GM21576 (cell line): Measurements from ENCODE around the gene PHRF1.
A peak's percentile ranks its signal among the peaks of the same experiment; 100 is the strongest.

Source experiments
- ATAC-seq: cut with Tn5 transposase; IDR thresholded peaks from one replicate; pipeline ENCODE4 v1.9.1; 2021; ENCODE audit warnings: mild to moderate bottlenecking, moderate library complexity; ENCODE audit not compliant: unreplicated experiment

PHRF1 gene

GRCh38 chr11:538431-539051, 37.7 kb upstream of the PHRF1 start:
- ATAC-seq: no peak

GRCh38 chr11:539971-540481, 36.2 kb upstream of the PHRF1 start:
- ATAC-seq: no peak

DNA sequence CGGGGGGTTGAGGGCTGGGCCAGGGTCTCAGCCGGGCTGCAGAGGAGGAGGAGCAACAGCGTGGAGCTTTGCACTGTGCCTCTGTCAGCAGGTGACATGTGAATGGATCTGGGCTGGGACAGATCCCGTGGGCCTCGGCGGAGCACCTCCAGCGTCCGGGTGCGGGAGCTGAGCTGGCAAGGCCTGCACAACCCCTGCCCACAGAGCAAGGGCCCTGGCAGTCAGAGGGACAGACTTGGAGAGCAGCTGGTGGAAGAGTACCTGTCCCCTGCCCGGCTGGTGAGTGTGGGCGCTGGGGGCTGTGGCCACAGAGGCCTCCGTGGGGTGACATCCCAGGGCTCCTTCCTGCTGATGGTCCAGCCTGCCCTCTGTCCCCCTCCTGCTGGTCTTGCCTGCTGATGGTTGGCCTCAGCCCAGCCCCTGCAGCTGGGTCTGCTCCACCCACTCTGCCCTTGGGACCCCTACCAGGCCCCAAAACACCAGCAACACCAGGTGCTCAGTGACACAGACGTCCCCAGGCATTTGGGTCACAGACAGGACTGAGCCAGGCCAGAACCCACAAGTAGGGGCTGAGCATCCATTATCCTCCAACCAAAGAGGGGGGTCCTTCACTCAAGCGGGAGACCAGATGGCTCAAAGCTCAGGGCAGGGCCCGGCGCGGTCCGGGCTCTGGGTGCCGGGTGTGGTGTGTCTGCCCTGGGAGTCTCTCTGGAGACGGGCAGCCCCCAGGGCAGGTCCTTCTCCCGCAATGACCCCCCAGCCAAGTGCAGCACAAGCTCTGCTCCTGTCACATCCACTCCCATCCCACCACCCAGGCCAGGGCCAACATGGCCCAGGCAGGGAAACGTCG, 35.5 kb upstream of the PHRF1 start:
- no peak for ATAC-seq

DNA sequence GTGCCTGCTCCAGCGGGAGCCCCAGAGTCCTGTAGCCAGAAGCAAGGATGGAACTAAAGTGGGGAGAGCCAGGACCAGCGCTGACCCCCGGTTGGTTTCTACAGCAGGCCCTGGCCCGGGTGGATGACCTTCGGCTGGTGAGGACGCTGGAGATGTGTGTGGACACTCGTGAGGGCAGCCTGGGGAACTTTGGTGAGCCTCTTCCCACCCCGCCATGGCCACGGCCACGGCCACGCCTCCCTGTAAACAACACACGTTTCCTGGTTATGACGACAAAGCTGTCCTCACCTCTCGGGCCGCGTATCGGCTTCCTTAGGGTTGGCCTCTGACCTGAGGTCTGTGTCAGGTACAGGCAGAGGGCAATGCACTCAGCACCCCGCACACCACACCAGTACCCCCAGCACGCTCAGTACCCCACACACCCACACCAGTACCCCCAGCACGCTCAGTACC, 34.8 kb upstream of the PHRF1 start:
- ATAC-seq: no peak

GRCh38 chr11:544817-545166, 31.5 kb upstream of the PHRF1 start:
- no peak for ATAC-seq

GRCh38 chr11:545171-545570, 31.1 kb upstream of the PHRF1 start:
- no peak for ATAC-seq

- no peak for ATAC-seq
These were observed 27.3 kb upstream of the PHRF1 start for GRCh38 chr11:548700-549603.

- ATAC-seq: no peak
These were observed 26.1 kb upstream of the PHRF1 start for GRCh38 chr11:550021-550745.

DNA sequence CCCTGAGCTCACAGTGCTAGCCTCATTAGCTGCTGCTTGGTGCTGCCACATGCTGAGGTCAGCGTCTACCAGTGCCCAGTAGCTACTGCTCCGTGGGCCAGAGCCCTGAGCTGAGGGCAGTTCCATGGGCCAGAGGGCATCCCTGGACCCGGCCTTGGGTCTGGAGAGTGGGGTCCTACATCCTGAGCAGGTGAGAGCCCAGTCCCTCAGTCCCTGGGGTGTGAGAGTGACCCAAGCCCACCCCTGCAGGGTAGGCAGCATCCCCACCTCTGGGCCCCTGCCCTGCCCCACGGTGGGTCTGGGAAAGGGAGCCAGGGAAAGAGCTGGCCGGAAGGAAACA, 25.6 kb upstream of the PHRF1 start:
- ATAC-seq: no peak

DNA sequence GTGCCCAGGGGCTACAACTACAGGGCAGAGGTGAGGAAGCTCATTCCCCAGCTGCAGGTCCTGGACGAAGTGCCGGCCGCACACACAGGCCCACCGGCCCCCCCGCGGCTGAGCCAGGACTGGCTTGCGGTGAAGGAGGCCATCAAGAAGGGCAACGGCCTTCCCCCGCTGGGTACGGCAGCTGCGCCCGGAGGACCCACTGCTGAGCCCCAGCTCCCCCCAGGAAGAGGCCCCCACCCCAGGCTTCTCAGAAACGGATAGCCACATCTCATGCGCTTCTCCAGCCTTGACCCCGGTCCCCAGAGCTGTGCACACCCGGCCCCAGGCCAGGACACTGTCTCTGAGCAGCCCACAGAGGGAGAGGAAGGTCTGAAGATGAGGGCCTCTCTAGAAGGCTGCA, 25.1 kb upstream of the PHRF1 start:
- ATAC-seq: no peak

GRCh38 chr11:551596-551995, 24.7 kb upstream of the PHRF1 start:
- ATAC-seq: no peak

DNA sequence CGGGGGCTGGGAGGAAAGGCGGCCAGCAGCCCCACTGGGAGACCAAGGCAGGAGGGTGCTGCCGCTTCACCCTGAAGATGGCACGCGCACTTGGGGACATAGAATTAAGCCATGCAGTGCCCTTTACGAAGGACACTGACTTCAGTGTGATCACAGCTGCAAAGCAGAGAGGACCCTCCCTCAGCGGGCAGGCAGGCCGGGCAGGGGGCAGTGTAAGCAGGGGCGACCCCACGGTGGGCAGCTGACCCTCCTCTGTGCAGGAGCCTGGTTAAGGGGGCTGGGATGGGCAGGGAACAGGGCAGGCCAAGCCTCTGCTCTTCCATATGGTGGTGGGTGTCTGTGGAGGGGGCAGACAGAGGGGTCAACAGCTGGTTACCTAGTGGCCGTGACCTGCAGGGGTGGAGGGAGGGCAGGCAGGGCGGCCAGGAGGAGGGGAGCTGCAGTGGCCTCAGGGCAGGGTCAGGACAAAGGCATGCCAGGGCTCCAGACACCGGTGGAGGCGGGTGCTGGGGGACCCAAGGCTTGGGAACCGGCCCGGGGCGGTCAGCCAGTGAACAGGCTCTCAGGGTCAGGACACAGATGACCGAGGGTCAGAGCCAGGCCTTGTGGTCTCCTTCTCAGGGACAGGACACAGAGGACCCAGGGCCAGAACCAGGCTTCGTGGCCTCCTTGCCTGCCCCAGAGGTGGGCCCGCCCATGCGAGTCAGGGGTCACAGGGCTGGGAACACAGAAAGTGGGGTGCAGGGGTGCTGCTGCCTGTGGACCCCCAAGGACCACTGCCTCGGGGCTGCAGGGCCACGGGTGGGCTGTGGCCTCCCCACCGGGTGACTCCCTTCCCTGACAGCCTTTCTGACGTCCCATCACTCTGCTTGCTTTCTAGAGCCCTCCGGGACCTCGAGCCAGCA, 22.9 kb upstream of the PHRF1 start:
- no peak for ATAC-seq

- no peak for ATAC-seq
These were observed 22.3 kb upstream of the PHRF1 start for GRCh38 chr11:553988-554340.

DNA sequence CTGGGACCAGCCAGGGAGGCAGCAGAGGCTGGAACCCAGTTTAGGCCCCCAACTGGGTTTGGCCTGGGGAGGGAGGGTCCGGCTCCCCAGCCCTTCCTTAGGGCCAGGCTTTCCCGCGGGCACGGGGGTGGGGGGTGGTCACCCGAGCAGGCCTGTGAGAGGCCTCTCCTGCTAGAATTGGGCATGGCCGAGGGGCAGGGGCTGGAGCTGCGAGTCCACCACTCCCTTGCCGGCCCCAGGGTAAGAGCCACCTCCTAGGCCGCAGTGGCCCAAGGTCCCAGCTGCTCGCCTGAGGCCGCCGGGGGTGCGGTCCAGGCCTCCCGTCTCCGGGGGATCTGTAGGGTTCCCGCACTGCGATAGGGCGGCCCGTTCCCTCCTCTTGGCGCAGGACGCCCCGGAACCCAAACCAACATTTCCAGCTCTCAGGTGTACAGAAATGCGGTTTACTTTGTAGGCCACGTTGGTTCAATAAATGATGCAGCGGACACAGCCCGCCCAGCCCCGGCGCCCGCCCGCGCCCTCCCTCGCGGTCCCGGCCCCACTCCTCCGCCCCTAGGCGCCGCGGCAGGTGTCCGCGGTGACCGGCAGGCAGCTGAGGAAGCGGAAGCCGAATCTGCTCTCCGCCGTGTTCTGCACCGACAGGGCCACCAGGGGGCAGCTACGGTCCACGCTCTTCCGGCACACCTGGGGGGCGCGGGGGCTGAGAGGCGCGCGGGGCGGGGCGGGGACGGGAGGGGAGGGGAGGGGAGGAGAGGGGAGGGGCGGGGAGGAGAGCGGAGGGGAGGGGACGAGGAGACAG, 21.6 kb upstream of the PHRF1 start:
- ATAC-seq: peak; percentile 47

- no peak for ATAC-seq
These were observed 21.0 kb upstream of the PHRF1 start for GRCh38 chr11:555227-555779.

- no peak for ATAC-seq
These were observed 20.2 kb upstream of the PHRF1 start for GRCh38 chr11:555780-556661.

DNA sequence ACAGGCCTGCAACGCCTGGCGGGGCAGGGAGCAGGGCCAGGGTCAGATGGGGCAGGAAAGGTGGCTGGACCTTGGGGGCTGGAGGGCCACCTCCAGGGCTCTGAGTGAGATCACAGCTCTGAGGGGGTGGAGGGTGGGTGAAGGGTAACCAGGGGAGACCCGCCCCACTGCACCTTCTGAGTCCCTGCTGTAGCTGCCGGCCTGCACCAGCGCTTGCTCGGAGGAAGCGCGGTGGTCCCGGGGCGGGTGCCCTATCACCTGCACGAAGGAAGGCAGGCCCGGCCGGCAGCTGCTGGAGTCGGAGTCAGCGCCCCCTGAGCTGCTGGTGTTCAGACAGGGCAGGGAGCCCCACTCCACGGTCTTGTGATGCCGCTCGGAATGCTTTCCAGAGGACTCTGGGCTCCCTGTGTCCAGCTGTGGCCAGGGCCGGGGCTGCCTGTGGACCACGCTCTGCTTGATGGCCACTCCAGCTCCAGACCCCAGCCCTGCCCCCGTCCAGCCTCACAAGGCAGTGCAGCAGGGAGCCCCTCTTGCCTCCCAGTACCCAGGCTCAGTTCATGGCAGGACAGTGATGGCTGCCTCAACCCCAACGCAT, 19.5 kb upstream of the PHRF1 start:
- no peak for ATAC-seq
